Posterior vena cava (tissue), 2 donors: ENCODE results near the gene SMR3A. TPM values are rescaled to one million over a fixed set of nuclear protein-coding genes. Genes with fewer than 3 reads are reported as not detected.

Experiments
- DNase-seq: peaks from one replicate; pipeline ENCODE4 v3.0.0-alpha.2; 2020; ENCODE audit warnings: low spot score
- intact Hi-C, 2 donors: fragments of 100-400 bp; cut with DNase I; formaldehyde crosslinking; loops; one replicate each; pipeline versions ENCODE4 v1.14.1 to v1.14.2; 2022 to 2023
- long read RNA-seq, 2 donors: library from polyadenylated mRNA; unstranded; transcript quantifications; one replicate each; pipeline ENCODE4 v2.0.0, GENCODE V29; 2020 to 2021
- total RNA-seq, 2 donors: library from RNA; stranded (reverse); fragmentation: NEBNext Ultra II Directional; extraction: Animal tissue kit (Norgen Biotek cat#: 25700); gene quantifications; one replicate each; pipeline ENCODE4 v1.2.1, GENCODE V29; 2021
- donor health status: DM: yes; HTN: yes; CAD: no.
- donor health status: DM: yes; HTN: yes; CAD: no.

The SMR3A gene
- not detected for total RNA-seq
- long read RNA-seq, donor 1: 0 reads
- long read RNA-seq, donor 2: 0 reads

GRCh38 chr4:70360460-70360859 lies at the start of gene SMR3A:
SMR3A (plus strand) TSS chr4:70360760; CDS start chr4:70362116, 1,356 bp downstream.
- intact Hi-C loops: loop anchor here in 1 of 2 donors (5.0 kb wide), 1 partner anchor 673 kb away; no protein-coding TSS in a partner anchor
- no peak for DNase-seq

DNA sequence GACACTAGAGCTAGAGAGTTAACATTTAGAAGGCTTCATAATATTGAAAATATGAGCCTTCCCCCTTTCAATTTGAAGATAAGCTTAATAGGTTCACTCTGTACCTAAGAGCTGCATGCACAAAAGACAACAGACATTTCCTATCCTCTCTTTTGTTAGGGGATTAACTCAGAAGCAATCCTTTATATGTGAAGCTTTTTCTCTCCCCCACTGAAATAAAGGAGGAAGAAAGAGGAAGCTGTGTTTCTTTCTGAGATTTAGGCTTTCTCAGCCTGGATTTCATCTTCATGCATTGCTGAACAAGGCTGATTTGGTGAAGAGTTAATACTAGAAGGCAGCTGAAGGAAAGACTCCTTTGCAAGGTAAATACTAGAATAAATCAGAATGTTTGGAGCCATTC lies 46.8 kb upstream of the SMR3A start:
- intact Hi-C loops: no loop called here
- no peak for DNase-seq

GRCh38 chr4:70315928-70316327 lies 44.6 kb upstream of the SMR3A start:
- DNase-seq: no peak
- intact Hi-C loops: no loop called here

GRCh38 chr4:70326052-70326451 lies 34.5 kb upstream of the SMR3A start:
- no peak for DNase-seq
- intact Hi-C loops: no loop called here

GRCh38 chr4:70334681-70335080 lies 25.9 kb upstream of the SMR3A start, which contains the start of gene CABS1:
CABS1 (plus strand) TSS chr4:70334981; CDS start chr4:70335040, 59 bp downstream.
- intact Hi-C loops: no loop called here
- no peak for DNase-seq

DNA sequence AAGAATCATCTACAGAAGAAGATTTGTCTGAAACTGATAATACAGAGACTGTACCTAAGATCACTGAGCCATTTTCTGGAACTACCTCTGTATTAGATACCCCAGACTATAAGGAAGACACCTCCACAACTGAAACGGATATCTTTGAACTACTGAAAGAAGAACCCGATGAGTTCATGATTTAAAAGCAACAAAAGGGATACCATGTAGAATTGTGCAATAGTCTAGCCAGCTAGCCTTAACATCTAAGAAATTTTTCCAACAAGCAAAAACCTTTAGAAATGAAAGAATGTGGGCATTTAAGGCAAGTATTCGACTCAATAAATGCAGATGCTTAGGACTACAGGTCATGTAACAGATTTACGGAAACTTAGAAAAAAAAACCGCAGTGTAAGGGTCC lies 24.5 kb upstream of the SMR3A start:
- intact Hi-C loops: no loop called here

GRCh38 chr4:70337886-70338420 lies 22.6 kb upstream of the SMR3A start:
- intact Hi-C loops: no loop called here
- DNase-seq: no peak

More for the DNA sequence above, 24.5 kb upstream of the SMR3A start:
- no peak for DNase-seq

DNA sequence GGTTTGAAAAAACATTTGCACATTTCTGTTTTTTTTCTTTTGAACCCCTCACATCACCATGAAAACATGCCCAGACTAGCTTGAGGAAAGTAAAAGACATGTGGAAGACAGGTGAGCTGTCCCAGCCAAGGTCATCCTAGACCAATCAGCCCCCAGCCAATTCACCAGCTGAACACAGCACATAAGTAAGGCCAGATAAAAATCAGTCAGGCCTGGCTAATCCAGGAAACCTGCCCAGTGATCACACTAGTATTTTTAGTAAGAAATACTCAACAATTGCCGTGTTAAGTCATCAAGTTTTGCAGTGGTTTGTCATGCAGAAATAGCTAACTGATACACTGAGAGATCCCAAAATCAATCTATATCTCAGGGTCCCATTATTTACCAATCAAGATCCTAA lies 4.4 kb upstream of the SMR3A start:
- no peak for DNase-seq
- intact Hi-C loops: no loop called here

- no peak for DNase-seq
- intact Hi-C loops: no loop called here
Measured at GRCh38 chr4:70359115-70359661, 1.4 kb upstream of the SMR3A start.

GRCh38 chr4:70364002-70364401 lies 3.4 kb downstream of the SMR3A start:
- intact Hi-C loops: loop anchor here in 1 of 2 donors (5.0 kb wide), 1 partner anchor 677 kb away; no protein-coding TSS in a partner anchor
- DNase-seq: no peak

GRCh38 chr4:70365479-70365878 lies 4.9 kb downstream of the SMR3A start:
- DNase-seq: no peak
- intact Hi-C loops: no loop called here

DNA sequence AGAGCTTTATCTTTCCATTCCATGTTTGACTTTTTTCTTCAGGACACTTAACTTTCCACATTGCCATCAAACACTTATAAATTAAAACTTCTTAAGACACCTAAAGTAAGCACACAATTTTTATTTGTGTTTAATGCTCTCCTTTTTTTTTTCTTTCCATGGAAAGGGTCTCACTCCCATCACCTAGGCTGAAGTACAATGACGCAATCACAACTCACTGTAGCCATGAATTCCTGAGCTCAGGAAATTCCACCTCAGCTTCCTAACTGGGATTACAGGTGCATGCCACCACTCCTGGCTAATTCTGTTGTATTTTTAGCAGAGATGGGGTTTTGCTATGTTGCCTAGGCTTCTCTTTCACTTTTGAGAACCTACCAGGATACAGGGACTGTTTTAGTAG lies 7.3 kb downstream of the SMR3A start:
- DNase-seq: no peak
- intact Hi-C loops: no loop called here

GRCh38 chr4:70371987-70372386 lies 11.4 kb downstream of the SMR3A start:
- intact Hi-C loops: no loop called here

GRCh38 chr4:70372760-70373159 lies 12.2 kb downstream of the SMR3A start:
- DNase-seq: no peak
- intact Hi-C loops: no loop called here

More at GRCh38 chr4:70371987-70372386, 11.4 kb downstream of the SMR3A start:
- no peak for DNase-seq

DNA sequence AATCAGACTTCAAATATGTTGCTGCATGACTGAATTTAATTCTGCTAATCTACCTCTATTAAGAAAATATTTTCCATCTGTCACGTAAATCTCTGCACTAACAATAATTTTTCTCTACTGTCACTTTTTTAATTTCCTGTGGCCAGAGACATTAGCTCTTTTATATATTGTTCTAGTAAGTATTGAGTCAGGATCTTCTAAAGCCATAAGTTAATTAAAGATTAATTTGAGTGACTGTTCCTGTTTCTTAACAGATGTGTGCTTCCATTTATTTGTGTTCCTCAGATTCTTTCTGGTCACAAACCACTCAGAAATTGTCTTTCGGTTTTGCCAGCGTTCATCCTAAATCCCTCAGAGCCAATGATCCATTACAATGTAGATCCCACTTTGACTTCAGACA lies 20.0 kb downstream of the SMR3A start:
- intact Hi-C loops: no loop called here
- no peak for DNase-seq

- DNase-seq: no peak
- intact Hi-C loops: no loop called here
Measured at GRCh38 chr4:70382691-70383181, 22.2 kb downstream of the SMR3A start, which contains the start of gene SMR3B. SMR3B (plus strand) TSS chr4:70383131; CDS start chr4:70384511, 1,380 bp downstream.

- DNase-seq: no peak
- intact Hi-C loops: no loop called here
Measured at GRCh38 chr4:70392057-70392776, 31.7 kb downstream of the SMR3A start.

DNA sequence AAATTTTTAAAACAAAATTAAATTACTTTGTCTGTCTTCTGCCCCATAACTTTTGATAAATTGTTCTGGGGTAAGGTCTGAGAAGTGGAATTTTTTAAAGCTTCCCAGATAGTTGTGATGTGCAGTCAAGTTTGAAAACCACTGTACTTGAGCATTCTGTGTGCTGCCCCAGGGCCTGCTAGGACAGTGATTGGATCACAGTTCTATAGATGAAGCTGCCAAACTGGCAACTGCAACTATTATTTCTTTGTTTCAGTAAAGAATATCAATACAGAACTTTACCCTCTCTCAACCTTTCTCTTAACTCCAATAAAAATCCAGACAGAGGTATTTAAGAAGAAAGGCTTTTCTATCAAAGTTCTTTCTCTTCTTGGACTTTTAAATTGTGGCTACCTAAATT lies 37.0 kb downstream of the SMR3A start, which contains the start of gene OPRPN:
TSS of gene OPRPN (plus strand) at position 361 of the 400 bp plus-strand sequence. CDS start 1,346 bp downstream, outside the sequence.
- DNase-seq: no peak
- intact Hi-C loops: no loop called here

DNA sequence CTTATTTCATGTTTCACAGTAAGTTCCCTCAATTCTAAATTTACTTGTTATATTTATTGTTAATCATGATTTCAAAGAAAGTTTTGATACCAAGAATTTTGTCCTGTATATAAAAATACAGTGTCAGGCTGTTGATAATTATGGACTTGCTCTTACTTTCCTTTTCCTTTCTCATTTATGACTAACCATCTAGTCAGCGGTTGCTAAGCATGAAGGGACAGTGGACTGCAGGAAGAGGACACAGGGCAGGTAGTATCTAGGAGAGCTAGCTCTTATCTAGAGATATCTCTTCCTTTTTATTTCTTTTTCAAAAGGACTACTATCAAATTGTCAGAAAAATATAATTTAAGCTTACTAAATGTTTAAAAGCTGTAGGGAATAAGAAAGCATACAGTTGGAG lies 38.8 kb downstream of the SMR3A start:
- DNase-seq: no peak

DNA sequence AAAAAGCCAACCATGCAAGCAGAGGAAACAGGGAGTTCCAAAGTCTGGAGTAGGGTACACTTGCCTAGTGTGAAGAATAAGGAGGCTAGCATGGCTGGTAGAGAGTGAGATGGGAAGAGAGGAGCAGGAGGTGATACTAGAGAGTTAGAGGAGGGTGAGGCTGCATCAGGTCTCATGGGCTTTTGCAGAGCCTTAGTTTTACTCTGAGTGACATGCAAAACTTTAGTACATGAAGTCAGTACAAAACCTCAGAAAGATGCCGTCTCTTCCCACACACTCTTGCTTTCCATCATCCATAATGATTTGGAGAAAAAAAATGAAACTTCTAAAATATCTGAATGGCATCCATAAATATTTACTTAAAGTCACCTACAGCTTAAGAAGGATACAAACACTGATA lies 42.2 kb downstream of the SMR3A start:
- no peak for DNase-seq
- intact Hi-C loops: no loop called here

More for the DNA sequence above, 38.8 kb downstream of the SMR3A start:
- intact Hi-C loops: no loop called here
